IMR-90 (cell line): ENCODE data around the gene CCDC146. TPM values are rescaled to one million over a fixed set of nuclear protein-coding genes. Genes with fewer than 3 reads are reported as not detected.

Experiments
- ATAC-seq: fragments of 200-7000 bp; cut with Tn5 transposase; 2 replicates; pipeline ENCODE4 v1.9.1; 2020; ENCODE audit warnings: low read depth, mild to moderate bottlenecking, moderate library complexity
- BruUV-seq: library from RNA; stranded (reverse); fragments of 400-500 nt; replicated peaks from 2 replicates; lab custom pipeline; 2021; lab: Mats Ljungman, UMichigan
- CTCF ChIA-PET: fragments of 300-600 bp; formaldehyde crosslinking; extraction: SDS; loops from one replicate; lab custom pipeline; 2021; ENCODE audit warnings: antibody characterized with exemption; lab: Yijun Ruan, JAX
- POLR2A ChIA-PET: fragments of 300-600 bp; sonication (Branson Sonifier 250); formaldehyde crosslinking; loops from one replicate; lab custom pipeline; 2022; ENCODE audit warnings: antibody characterized with exemption; ENCODE audit not compliant: unreplicated experiment; lab: Charles Lee
- DNase-seq: peaks from one replicate; pipeline ENCODE4 v3.0.0; 2013
- H2AFZ ChIP-seq: replicated peaks from 2 replicates; pipeline ENCODE3; 2013; ENCODE audit warnings: low read length, mild to moderate bottlenecking; ENCODE audit not compliant: poor library complexity
- H2AK5ac ChIP-seq: 2 replicates; pipeline ENCODE4 v1.6.1; 2013; ENCODE audit warnings: low read depth, low read length, inconsistent platforms
- H2AK9ac ChIP-seq: replicated peaks from 2 replicates; pipeline ENCODE3; 2013; ENCODE audit warnings: mild to moderate bottlenecking, low read depth, low read length, moderate library complexity; ENCODE audit not compliant: poor library complexity
- H2BK120ac ChIP-seq: 2 replicates; pipeline ENCODE4 v1.6.1; 2013; ENCODE audit warnings: low read depth, low read length, inconsistent platforms
- H2BK15ac ChIP-seq: 3 replicates; pipeline ENCODE4 v1.6.1; 2013; ENCODE audit warnings: low read depth, low read length, inconsistent platforms
- H2BK20ac ChIP-seq: 2 replicates; pipeline ENCODE4 v1.6.1; 2013; ENCODE audit warnings: low read depth, mild to moderate bottlenecking, inconsistent platforms, low read length, moderate library complexity
- H2BK5ac ChIP-seq: 2 replicates; pipeline ENCODE4 v1.6.1; 2013; ENCODE audit warnings: mild to moderate bottlenecking, low read depth, low read length, inconsistent platforms; ENCODE audit not compliant: poor library complexity, severe bottlenecking
- H3K14ac ChIP-seq: replicated peaks from 2 replicates; pipeline ENCODE4 v1.6.1; 2013; ENCODE audit warnings: low read depth, low read length, inconsistent platforms
- H3K18ac ChIP-seq: 2 replicates; pipeline ENCODE4 v1.6.1; 2013; ENCODE audit warnings: low read depth, low read length, control low read depth
- H3K23ac ChIP-seq: 2 replicates; pipeline ENCODE4 v1.6.1; 2013; ENCODE audit warnings: low read depth, low read length, inconsistent platforms
- H3K27ac ChIP-seq: 2 replicates; pipeline ENCODE4 v1.5.1; 2013; ENCODE audit warnings: mild to moderate bottlenecking, control low read depth, low read length; ENCODE audit not compliant: insufficient read depth
- H3K27me3 ChIP-seq: 2 replicates; pipeline ENCODE4 v1.6.1; 2013; ENCODE audit warnings: low read length; ENCODE audit not compliant: control insufficient read depth, insufficient read depth
- H3K36me3 ChIP-seq: 2 replicates; pipeline ENCODE4 v1.6.1; 2013; ENCODE audit warnings: low read length, mixed read lengths; ENCODE audit not compliant: control insufficient read depth, insufficient read depth
- H3K4ac ChIP-seq: 2 replicates; pipeline ENCODE4 v1.6.1; 2013; ENCODE audit warnings: low read depth, low read length, inconsistent platforms
- H3K4me1 ChIP-seq: 2 replicates; pipeline ENCODE4 v1.6.1; 2013; ENCODE audit warnings: low read length, mixed read lengths; ENCODE audit not compliant: control insufficient read depth, insufficient read depth
- H3K4me2 ChIP-seq: 2 replicates; pipeline ENCODE4 v1.6.1; 2013; ENCODE audit warnings: low read depth, mild to moderate bottlenecking, control low read depth, low read length, moderate library complexity
- H3K4me3 ChIP-seq: 2 replicates; pipeline ENCODE4 v1.5.1; 2013; ENCODE audit warnings: low read depth, mild to moderate bottlenecking, control low read depth, low read length, moderate library complexity; ENCODE audit not compliant: insufficient read depth
- H3K56ac ChIP-seq: 2 replicates; pipeline ENCODE4 v1.6.1; 2013; ENCODE audit warnings: low read length, inconsistent platforms; ENCODE audit not compliant: insufficient read depth; ENCODE audit errors: extremely low read depth
- H3K79me1 ChIP-seq, 2 experiments: 2 replicates each; pipeline ENCODE4 v1.6.1; 2013; ENCODE audit warnings: low read length in 2 of 2, inconsistent platforms in 1 of 2, low read depth in 1 of 2
- H3K9ac ChIP-seq: 2 replicates; pipeline ENCODE4 v1.6.1; 2013; ENCODE audit warnings: low read depth, low read length, control low read depth
- H3K9me1 ChIP-seq: 2 replicates; pipeline ENCODE4 v1.6.1; 2013; ENCODE audit warnings: low read length, inconsistent platforms; ENCODE audit not compliant: insufficient read depth
- H3K9me3 ChIP-seq: 2 replicates; pipeline ENCODE4 v1.6.1; 2013; ENCODE audit warnings: low read length; ENCODE audit not compliant: control insufficient read depth, insufficient read depth
- H4K20me1 ChIP-seq: 2 replicates; pipeline ENCODE4 v1.6.1; 2013; ENCODE audit warnings: low read length, inconsistent platforms; ENCODE audit not compliant: insufficient read depth
- H4K5ac ChIP-seq: 2 replicates; pipeline ENCODE4 v1.6.1; 2013; ENCODE audit warnings: mild to moderate bottlenecking, low read depth, low read length, control low read depth
- H4K8ac ChIP-seq, 2 experiments: 2 replicates each; pipeline ENCODE4 v1.6.1; 2013; ENCODE audit warnings: low read depth in 2 of 2, low read length in 2 of 2, control low read depth in 1 of 2, inconsistent platforms in 1 of 2
- H4K91ac ChIP-seq: 2 replicates; pipeline ENCODE4 v1.6.1; 2013; ENCODE audit warnings: low read depth, low read length, inconsistent platforms; ENCODE audit not compliant: insufficient read depth
- BHLHE40 ChIP-seq: fragments of 150-350 bp; IDR thresholded peaks from 2 replicates; pipeline ENCODE4 v1.6.1; 2016; ENCODE audit warnings: mild to moderate bottlenecking, low read depth, low read length
- CEBPB ChIP-seq: IDR thresholded peaks from 2 replicates; pipeline ENCODE4 v1.6.1; 2012; ENCODE audit warnings: low read depth, low read length, improper control_type of control experiment
- CTCF ChIP-seq: conservative IDR thresholded peaks from 2 replicates; pipeline ENCODE4 v1.5.1; 2012; ENCODE audit warnings: mild to moderate bottlenecking, low read depth, low read length, improper control_type of control experiment
- FOS ChIP-seq: fragments of 150-350 bp; IDR thresholded peaks from 2 replicates; pipeline ENCODE4 v1.6.1; 2016; ENCODE audit warnings: low read depth, low read length
- MAFK ChIP-seq: IDR thresholded peaks from 2 replicates; pipeline ENCODE4 v1.6.1; 2012; ENCODE audit warnings: low read depth, low read length, improper control_type of control experiment
- MAZ ChIP-seq: IDR thresholded peaks from 2 replicates; pipeline ENCODE4 v1.6.1; 2012; ENCODE audit warnings: low read depth, mild to moderate bottlenecking, low read length, improper control_type of control experiment, moderate library complexity, borderline replicate concordance
- MXI1 ChIP-seq: IDR thresholded peaks from 2 replicates; pipeline ENCODE4 v1.6.1; 2012; ENCODE audit warnings: low read depth, mild to moderate bottlenecking, low read length, moderate library complexity, borderline replicate concordance
- POLR2A ChIP-seq: IDR thresholded peaks from 2 replicates; pipeline ENCODE4 v1.6.1; 2012; ENCODE audit warnings: mild to moderate bottlenecking, low read depth, low read length
- RAD21 ChIP-seq: IDR thresholded peaks from 2 replicates; pipeline ENCODE4 v1.6.1; 2012; ENCODE audit warnings: low read length, improper control_type of control experiment
- RCOR1 ChIP-seq: IDR thresholded peaks from 2 replicates; pipeline ENCODE4 v1.6.1; 2012; ENCODE audit warnings: mild to moderate bottlenecking, low read length, improper control_type of control experiment; ENCODE audit not compliant: insufficient replicate concordance
- RFX5 ChIP-seq: IDR thresholded peaks from 2 replicates; pipeline ENCODE4 v1.8.0; 2012; ENCODE audit warnings: low read depth, mild to moderate bottlenecking, low read length, moderate library complexity
- USF2 ChIP-seq: fragments of 150-350 bp; IDR thresholded peaks from 2 replicates; pipeline ENCODE4 v1.6.1; 2017; ENCODE audit warnings: mild to moderate bottlenecking, antibody characterized with exemption, low read length, low read depth
- WGBS, 2 experiments: methylation state at CpG; one replicate each; pipeline versions ENCODE4 v1.1.5 to v1.1.7; 2013; ENCODE audit warnings: missing lambda C conversion rate in 2 of 2; ENCODE audit not compliant: insufficient read length in 1 of 2; ENCODE audit errors: extremely low coverage in 2 of 2; 5-methylcytosine and 5-hydroxymethylcytosine counted together
- dilution Hi-C: fragments of 300-500 bp; cut with HindIII; formaldehyde crosslinking; loops from one replicate; pipeline ENCODE4 v1.14.3; 2018; ENCODE audit warnings: low sequenced_read_pairs; ENCODE audit not compliant: unreplicated experiment
- in situ Hi-C: fragments of 300-500 bp; cut with MboI; formaldehyde crosslinking; loops from 3 replicates; pipeline ENCODE4 v1.14.3; 2019; ENCODE audit warnings: low sequenced_read_pairs, inconsistent platforms, mixed read lengths
- intact Hi-C: fragments of 100-400 bp; cut with micrococcal nuclease; formaldehyde crosslinking; loops from 2 replicates; pipeline ENCODE4 v1.10.0; 2022
- polyA plus RNA-seq, 3 experiments: library from polyadenylated mRNA; depleted of rRNA; stranded (reverse); fragments of >200 nt; gene quantifications; 2 replicates each; pipeline ENCODE4 v1.2.3, GENCODE V29; 2012; ENCODE audit warnings: low replicate concordance in 1 of 3
- total RNA-seq: library from RNA; depleted of rRNA; stranded (reverse); fragments of >200 nt; gene quantifications from 2 replicates; pipeline ENCODE4 v1.2.3, GENCODE V29; 2012

Gene CCDC146
- total and polyA plus RNA-seq, 2 of the 4 experiments (the other 2 are of a cell fraction), result 0.54 to 1.7 TPM

DNA sequence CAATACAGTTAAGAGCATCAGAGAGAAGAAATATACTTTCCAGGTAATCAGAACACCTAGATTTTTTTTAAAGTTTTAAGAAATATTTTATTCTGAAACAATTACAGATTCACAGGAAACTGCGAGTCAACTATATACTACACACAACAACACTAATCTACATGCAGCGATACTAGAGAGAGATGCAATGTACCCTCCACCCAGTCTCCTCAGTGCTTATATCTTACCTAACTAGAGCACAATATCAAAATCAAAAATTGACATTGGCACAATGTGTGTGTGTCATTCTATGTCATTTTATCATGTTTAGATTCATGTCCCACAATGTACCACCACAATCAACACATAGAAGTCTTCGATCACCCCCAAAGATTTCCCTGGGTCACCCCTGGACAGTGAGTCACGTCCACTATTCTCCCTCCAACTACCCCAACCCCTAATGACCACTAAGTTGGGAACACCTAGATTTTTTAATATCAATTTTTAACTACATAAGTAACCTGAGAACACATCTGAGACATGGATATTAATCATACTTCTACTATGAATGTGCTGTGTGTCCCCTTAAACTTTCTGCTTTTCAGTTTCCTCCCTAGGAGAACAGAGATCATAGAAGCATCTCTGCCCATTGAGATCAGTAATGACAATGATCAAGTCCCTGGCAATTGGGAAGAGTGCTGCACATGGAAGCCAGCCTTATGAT is 207.2 kb downstream of the CCDC146 start:
- Histone ChIP-seq H4K91ac (peak overlapping the region; percentile 80), H3K9ac (no peak overlapping the region), H3K4ac (peak overlapping the region; percentile 51), H3K23ac (peak overlapping the region; percentile 7), H3K4me1 (peaks cover 29% of the 10 kb centered on the region), H3K14ac (peak overlapping the region; percentile 24), H3K27ac (peak overlapping the region; percentile 41; the same call in 1 of the 2 replicates), H2AFZ (no peak overlapping the region), H4K20me1 (no peaks in the 10 kb centered on the region), H4K8ac (peak overlapping the region in 1 of 2 experiments; percentile 48; a peak in 1 of 4 replicates), H3K36me3 (no peaks in the 10 kb centered on the region), H3K79me1 (0 out of 4 replicates have a peak, but pooled peaks cover 0 to 4% of the 10 kb centered on the region in 2 experiments), H2BK15ac (peak overlapping the region; percentile 71; the same call in 2 of the 3 replicates), H2BK120ac (peak overlapping the region; percentile 74), H3K27me3 (no peaks in the 10 kb centered on the region), H3K18ac (peak overlapping the region; percentile 53), H2AK5ac (peak overlapping the region; percentile 66), H3K9me3 (no peaks in the 10 kb centered on the region), H2AK9ac (no peak overlapping the region), H4K5ac (peak overlapping the region; percentile 74), H2BK5ac (no peak overlapping the region), H3K56ac (no peak overlapping the region), H2BK20ac (peak overlapping the region; percentile 90), H3K4me2 (no peak overlapping the region), H3K4me3 (no peak overlapping the region), H3K9me1 (peaks cover 26% of the 10 kb centered on the region)
- ATAC-seq (no peak), DNase-seq (no peak)
- in situ Hi-C loops (loop anchor here (5.0 kb wide), 2 partner anchors 82 to 207 kb away; partner anchors contain the start of gene CCDC146), dilution Hi-C loops (no loop called here), intact Hi-C loops (no loop called here)
- 92% methylated on average over 2 of the region's 4 CpGs; no CpG with 5 or more reads in 1 of the 2 experiments for WGBS, 2 experiments
- no peak for TF ChIP-seq RCOR1
- no peak for TF ChIP-seq MAFK
- TF ChIP-seq BHLHE40, result no peak
- TF ChIP-seq POLR2A, result no peak
- no peak for TF ChIP-seq CTCF
- no peak for TF ChIP-seq USF2
- no peak for TF ChIP-seq RAD21
- TF ChIP-seq CEBPB, result no peak
- TF ChIP-seq MXI1, result no peak
- no peak for TF ChIP-seq RFX5
- no peak for TF ChIP-seq FOS
- TF ChIP-seq MAZ, result no peak
- ChIA-PET CTCF (no interaction called here), POLR2A (no interaction called here)
- BruUV-seq, result no TSS peak
